Vagina (tissue), 2 donors: ENCODE measurements around the gene PHYH.

Source experiments
- CTCF ChIP-seq, 3 experiments: fragments of 450-650 bp in 2 of 3; fragments of 200-600 bp in 1 of 3; sonication (generic) in 1 of 3; IDR thresholded peaks; one replicate each; pipeline ENCODE4 v1.5.1; 2017 to 2019; ENCODE audit warnings: antibody characterized with exemption in 3 of 3, mild to moderate bottlenecking in 2 of 3, moderate library complexity in 2 of 3
- POLR2A ChIP-seq, 2 donors: fragments of 450-650 bp; IDR thresholded peaks; one replicate each; pipeline ENCODE4 v1.6.1; 2017; ENCODE audit warnings: antibody characterized with exemption in 2 of 2, mild to moderate bottlenecking in 2 of 2, moderate library complexity in 2 of 2

GRCh38 chr10:13334556-13334955, 34.7 kb upstream of the PHYH start:
- TF ChIP-seq CTCF (IDR thresholded peaks at IDR 0.05), result no peak
- no peak for TF ChIP-seq POLR2A (IDR thresholded peaks at IDR 0.05)
